ENCODE data around the gene CLDN8. TPM values are rescaled to one million over a fixed set of nuclear protein-coding genes. Genes with fewer than 3 reads are reported as not detected.

CLDN8 gene
- total RNA-seq, 1 experiment from 2014 or later: not detected

DNA sequence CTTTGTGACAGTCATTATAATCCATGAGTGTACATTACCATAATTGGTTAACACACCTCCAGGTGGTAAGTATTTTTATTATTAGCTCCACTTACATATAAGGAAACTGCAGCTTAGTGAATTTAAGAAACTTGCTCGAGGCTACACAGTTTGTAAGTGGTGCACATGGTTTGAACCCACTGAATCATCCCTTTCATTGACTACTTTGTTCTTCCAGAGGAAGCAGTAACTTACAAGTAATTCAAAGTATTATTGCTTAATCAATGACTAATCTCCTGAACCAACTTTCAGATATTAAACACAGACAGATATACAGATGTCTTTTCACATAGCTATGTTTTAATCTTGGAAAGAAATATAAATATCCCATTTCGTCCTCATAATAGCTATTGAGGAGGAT lies 18.7 kb upstream of the CLDN8 start:
- H3K36me3 ChIP-seq (ENCODE audit: control insufficient read depth in 1 of 2, insufficient read depth in 2 of 2, low read length in 2 of 2): no peaks in the 10 kb centered on the region
- H3K27ac ChIP-seq (ENCODE audit: low read depth, low read length): no peak overlapping the region
- no peaks in the 10 kb centered on the region for H3K4me1 ChIP-seq (ENCODE audit: control insufficient read depth in 1 of 2, insufficient read depth in 2 of 2, low read length in 2 of 2)
- H3K4me2 ChIP-seq (ENCODE audit: low read length): no peak overlapping the region
- H3K9ac ChIP-seq (ENCODE audit: low read length): no peak overlapping the region
- H3K4me3 ChIP-seq (replicated peaks in 1 of 2; ENCODE audit: low read depth in 1 of 2, low read length in 2 of 2): no peak overlapping the region
- no peaks in the 10 kb centered on the region for H3K79me2 ChIP-seq (ENCODE audit: insufficient read depth, low read length)
- ChIA-PET RAD21 (ENCODE audit: low non-redundant PET in 1 of 2, low total read pairs in 2 of 2, uncharacterized antibody in 2 of 2, unreplicated experiment in 2 of 2) (no interaction called here), CTCF (no interaction called here), POLR2A (no interaction called here)
- BruUV-seq (replicated peaks): no TSS peak
- H4K20me1 ChIP-seq (ENCODE audit: insufficient read depth): no peaks in the 10 kb centered on the region
- no peak for TF ChIP-seq SRF (IDR thresholded peaks at IDR 0.05; ENCODE audit: low read depth)
- TF ChIP-seq SIN3A (IDR thresholded peaks at IDR 0.05; ENCODE audit: low read depth): no peak
- TF ChIP-seq POLR2AphosphoS5 (IDR thresholded peaks at IDR 0.05; ENCODE audit: low read depth, low read length): no peak
- TF ChIP-seq, protein P1, sequence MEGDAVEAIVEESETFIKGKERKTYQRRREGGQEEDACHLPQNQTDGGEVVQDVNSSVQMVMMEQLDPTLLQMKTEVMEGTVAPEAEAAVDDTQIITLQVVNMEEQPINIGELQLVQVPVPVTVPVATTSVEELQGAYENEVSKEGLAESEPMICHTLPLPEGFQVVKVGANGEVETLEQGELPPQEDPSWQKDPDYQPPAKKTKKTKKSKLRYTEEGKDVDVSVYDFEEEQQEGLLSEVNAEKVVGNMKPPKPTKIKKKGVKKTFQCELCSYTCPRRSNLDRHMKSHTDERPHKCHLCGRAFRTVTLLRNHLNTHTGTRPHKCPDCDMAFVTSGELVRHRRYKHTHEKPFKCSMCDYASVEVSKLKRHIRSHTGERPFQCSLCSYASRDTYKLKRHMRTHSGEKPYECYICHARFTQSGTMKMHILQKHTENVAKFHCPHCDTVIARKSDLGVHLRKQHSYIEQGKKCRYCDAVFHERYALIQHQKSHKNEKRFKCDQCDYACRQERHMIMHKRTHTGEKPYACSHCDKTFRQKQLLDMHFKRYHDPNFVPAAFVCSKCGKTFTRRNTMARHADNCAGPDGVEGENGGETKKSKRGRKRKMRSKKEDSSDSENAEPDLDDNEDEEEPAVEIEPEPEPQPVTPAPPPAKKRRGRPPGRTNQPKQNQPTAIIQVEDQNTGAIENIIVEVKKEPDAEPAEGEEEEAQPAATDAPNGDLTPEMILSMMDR (IDR thresholded peaks at IDR 0.05 in 2 of 3, conservative IDR thresholded peaks at IDR 0.05 in 1 of 3; ENCODE audit: borderline replicate concordance in 1 of 3, insufficient read depth in 1 of 3, low read depth in 2 of 3, low read length in 2 of 3): no peak
- TF ChIP-seq YY1 (IDR thresholded peaks at IDR 0.05; ENCODE audit: extremely low read depth, insufficient replicate concordance, low read depth, low read length): no peak
- no peak for TF ChIP-seq ZFX (IDR thresholded peaks at IDR 0.05)
- TF ChIP-seq ZNF274 (IDR thresholded peaks at IDR 0.05; ENCODE audit: low read depth, low read length): no peak
- no peak for TF ChIP-seq CBX3 (IDR thresholded peaks at IDR 0.05; ENCODE audit: low read depth)
- no peak for TF ChIP-seq EZH2phosphoT487 (IDR thresholded peaks at IDR 0.05; ENCODE audit: borderline replicate concordance)
- TF ChIP-seq, protein P2, sequence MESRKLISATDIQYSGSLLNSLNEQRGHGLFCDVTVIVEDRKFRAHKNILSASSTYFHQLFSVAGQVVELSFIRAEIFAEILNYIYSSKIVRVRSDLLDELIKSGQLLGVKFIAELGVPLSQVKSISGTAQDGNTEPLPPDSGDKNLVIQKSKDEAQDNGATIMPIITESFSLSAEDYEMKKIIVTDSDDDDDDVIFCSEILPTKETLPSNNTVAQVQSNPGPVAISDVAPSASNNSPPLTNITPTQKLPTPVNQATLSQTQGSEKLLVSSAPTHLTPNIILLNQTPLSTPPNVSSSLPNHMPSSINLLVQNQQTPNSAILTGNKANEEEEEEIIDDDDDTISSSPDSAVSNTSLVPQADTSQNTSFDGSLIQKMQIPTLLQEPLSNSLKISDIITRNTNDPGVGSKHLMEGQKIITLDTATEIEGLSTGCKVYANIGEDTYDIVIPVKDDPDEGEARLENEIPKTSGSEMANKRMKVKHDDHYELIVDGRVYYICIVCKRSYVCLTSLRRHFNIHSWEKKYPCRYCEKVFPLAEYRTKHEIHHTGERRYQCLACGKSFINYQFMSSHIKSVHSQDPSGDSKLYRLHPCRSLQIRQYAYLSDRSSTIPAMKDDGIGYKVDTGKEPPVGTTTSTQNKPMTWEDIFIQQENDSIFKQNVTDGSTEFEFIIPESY (IDR thresholded peaks at IDR 0.05; ENCODE audit: extremely low read depth, insufficient replicate concordance, low read length): no peak
- H3K9me2 ChIP-seq (ENCODE audit: insufficient read depth): no peaks in the 10 kb centered on the region
- ATAC-seq (no peak), DNase-seq (ENCODE audit: low read depth, low spot score) (no peak)
- H3K27me3 ChIP-seq (ENCODE audit: insufficient read depth, low read length): no peaks in the 10 kb centered on the region
- intact Hi-C loops (cut with micrococcal nuclease): no loop called here
- H3K9me3 ChIP-seq (ENCODE audit: control insufficient read depth in 1 of 2, insufficient read depth in 1 of 2, low read depth in 1 of 2, low read length in 2 of 2): peaks cover 7 to 12% of the 10 kb centered on the region in 2 experiments; a peak in 2 of 4 replicates
- no peak overlapping the region for H2AFZ ChIP-seq (ENCODE audit: low read depth, low read length, poor library complexity, severe bottlenecking)
